Measurements from ENCODE around the gene SLC4A8. TPM values are rescaled to one million over a fixed set of nuclear protein-coding genes. Genes with fewer than 3 reads are reported as not detected.

The SLC4A8 gene
- total RNA-seq, 1 experiment from 2014 or later = 0.11 TPM

GRCh38 chr12:51415931-51416330 lies 8.7 kb upstream of the SLC4A8 start:
- in situ Hi-C loops (cut with HindIII; ENCODE audit: low pct_unique_long_range_greater_than_20kb, low sequenced_read_pairs) = no loop called here
- no peak for DNase-seq (ENCODE audit: low read depth, low spot score)

DNA sequence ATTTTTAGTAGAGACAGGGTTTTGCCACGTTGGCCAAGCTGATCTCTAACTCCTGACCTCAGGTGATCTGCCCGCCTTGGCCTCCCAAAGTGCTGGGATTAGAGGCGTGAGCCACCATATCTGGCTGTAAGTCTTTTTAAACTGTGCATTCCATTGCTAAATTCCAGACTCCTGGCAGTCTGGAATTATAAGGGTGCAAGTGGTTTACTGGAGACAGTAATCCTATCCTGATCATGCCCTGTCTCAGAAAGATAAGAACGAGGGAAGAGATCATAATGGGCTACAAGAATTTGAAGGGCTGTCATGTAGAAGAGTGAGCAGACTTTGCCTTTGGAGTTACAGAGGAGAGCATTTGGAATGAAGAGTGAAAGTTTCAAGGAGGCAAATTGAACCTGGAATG lies 6.8 kb upstream of the SLC4A8 start:
- no peak for DNase-seq (ENCODE audit: low read depth, low spot score)
- in situ Hi-C loops (cut with HindIII; ENCODE audit: low pct_unique_long_range_greater_than_20kb, low sequenced_read_pairs) = no loop called here

GRCh38 chr12:51419425-51420193 lies 5.0 kb upstream of the SLC4A8 start:
- DNase-seq (ENCODE audit: low read depth, low spot score) = peak; percentile 35
- in situ Hi-C loops (cut with HindIII; ENCODE audit: low pct_unique_long_range_greater_than_20kb, low sequenced_read_pairs) = no loop called here

DNA sequence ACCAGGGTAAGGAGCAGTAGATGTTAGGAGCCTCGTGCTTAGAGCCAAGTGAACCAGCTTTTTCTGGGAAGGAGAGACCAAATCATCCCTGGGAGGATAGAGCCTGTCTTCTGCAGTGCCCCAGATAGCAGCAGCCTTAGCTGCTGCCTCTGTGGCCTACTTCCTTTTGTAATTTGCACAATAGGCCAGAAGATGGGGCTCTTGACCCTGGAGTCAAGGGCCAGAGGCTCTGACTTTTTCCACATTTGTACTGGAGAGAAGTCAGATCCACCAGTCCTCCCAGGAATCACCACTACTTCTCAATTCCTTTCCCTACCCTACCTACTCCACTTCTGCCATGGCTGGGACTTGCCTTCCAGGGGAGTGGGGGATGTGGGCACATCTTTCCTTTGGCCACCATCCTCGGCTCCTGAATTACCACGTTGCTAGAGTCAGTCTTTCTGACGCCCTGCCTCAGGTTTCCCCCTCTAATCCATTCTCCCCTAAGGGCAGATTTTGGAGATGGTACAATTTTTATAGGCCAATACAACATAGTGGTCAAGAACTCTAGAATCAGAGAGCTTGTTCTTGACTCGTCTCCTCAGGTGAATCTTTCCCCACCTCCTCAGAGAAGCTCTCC lies 3.3 kb upstream of the SLC4A8 start:
- DNase-seq (ENCODE audit: low read depth, low spot score) = peak; percentile 82
- in situ Hi-C loops (cut with HindIII; ENCODE audit: low pct_unique_long_range_greater_than_20kb, low sequenced_read_pairs) = no loop called here

GRCh38 chr12:51424094-51424661 lies 453 bp upstream of the SLC4A8 start:
- no peak for DNase-seq (ENCODE audit: low read depth, low spot score)
- in situ Hi-C loops (cut with HindIII; ENCODE audit: low pct_unique_long_range_greater_than_20kb, low sequenced_read_pairs) = no loop called here

- no peak for DNase-seq (ENCODE audit: low read depth, low spot score)
- in situ Hi-C loops (cut with HindIII; ENCODE audit: low pct_unique_long_range_greater_than_20kb, low sequenced_read_pairs) = no loop called here
These were observed 3.6 kb downstream of the SLC4A8 start for GRCh38 chr12:51428256-51428655.

- in situ Hi-C loops (cut with HindIII; ENCODE audit: low pct_unique_long_range_greater_than_20kb, low sequenced_read_pairs) = no loop called here
- no peak for DNase-seq (ENCODE audit: low read depth, low spot score)
These were observed 5.1 kb downstream of the SLC4A8 start for GRCh38 chr12:51429700-51430099.

DNA sequence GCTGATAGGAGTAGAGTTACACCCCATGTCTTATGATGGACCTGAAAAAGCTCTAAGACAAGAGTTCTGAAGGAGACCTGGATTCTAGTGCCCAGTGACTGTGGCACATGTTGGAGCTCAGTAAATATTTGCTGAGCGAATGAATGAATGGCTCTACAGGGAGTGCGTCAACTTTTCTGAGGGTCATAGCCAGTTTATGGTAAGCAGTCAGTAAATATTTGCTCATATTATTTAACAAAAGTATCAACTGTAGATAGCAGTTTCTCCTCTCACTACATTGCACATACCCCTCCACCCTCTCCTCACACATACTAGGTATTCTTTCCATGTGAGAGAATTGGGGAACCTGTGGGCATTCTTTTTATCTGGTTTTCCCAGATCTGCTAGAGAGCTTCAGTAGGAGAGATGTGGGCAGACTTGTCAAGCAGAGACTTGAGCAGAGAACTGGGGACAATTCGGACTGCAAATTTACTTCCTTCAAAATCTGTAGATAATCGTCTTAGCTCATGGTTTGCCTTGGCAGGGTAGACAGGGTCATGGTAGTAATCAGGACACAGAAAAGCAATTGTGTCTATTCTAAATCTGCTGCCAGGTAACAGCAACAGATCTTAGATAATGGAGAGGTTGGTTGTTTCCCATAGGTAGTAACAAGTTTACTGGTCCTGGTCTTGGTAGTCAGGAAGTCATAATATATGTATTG lies 5.7 kb downstream of the SLC4A8 start:
- DNase-seq (ENCODE audit: low read depth, low spot score) = no peak
- in situ Hi-C loops (cut with HindIII; ENCODE audit: low pct_unique_long_range_greater_than_20kb, low sequenced_read_pairs) = no loop called here

- DNase-seq (ENCODE audit: low read depth, low spot score) = no peak
- in situ Hi-C loops (cut with HindIII; ENCODE audit: low pct_unique_long_range_greater_than_20kb, low sequenced_read_pairs) = no loop called here
These were observed 8.3 kb downstream of the SLC4A8 start for GRCh38 chr12:51432921-51433320.

DNA sequence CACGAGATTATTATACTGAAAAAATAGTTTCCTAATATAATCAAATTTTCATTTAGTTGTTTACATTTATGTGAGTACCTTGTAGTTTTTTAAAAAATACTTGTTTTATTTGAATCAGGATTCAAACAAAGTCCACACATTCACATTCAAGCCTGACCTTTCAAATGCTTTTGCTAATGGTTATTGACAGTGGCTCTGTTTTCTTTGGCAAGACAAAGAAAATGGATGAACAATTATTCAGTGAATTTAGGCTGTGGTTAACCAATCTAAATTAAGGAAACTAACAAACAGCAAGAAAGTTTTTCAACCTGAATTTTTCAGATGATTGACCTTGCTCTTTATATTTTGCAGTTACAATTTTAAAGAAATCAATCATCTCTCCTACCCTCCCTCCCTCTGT lies 9.7 kb downstream of the SLC4A8 start:
- no peak for DNase-seq (ENCODE audit: low read depth, low spot score)

GRCh38 chr12:51437431-51437830 lies 12.8 kb downstream of the SLC4A8 start:
- in situ Hi-C loops (cut with HindIII; ENCODE audit: low pct_unique_long_range_greater_than_20kb, low sequenced_read_pairs) = no loop called here
- DNase-seq (ENCODE audit: low read depth, low spot score) = no peak

More for the DNA sequence above, 9.7 kb downstream of the SLC4A8 start:
- in situ Hi-C loops (cut with HindIII; ENCODE audit: low pct_unique_long_range_greater_than_20kb, low sequenced_read_pairs) = no loop called here

DNA sequence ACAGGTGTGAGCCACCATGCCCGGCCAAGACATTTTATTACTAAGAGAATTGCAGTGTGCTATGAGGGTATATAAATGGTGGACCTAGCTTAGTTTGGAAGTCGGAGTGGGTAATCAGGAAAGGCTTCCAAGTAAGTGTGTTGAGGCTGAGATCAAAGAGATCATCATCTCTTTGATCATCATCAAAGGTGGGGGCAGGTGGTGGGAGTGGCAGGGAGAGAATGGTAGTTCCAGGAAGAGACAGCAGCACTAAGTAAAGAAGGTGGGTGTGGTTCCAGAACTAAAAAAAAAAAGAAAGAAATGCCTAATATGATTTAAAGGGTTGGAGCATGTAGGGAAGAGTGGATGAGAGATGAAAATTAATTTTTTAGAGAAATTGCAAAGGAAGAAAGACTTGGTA lies 14.7 kb downstream of the SLC4A8 start:
- in situ Hi-C loops (cut with HindIII; ENCODE audit: low pct_unique_long_range_greater_than_20kb, low sequenced_read_pairs) = no loop called here
- no peak for DNase-seq (ENCODE audit: low read depth, low spot score)

DNA sequence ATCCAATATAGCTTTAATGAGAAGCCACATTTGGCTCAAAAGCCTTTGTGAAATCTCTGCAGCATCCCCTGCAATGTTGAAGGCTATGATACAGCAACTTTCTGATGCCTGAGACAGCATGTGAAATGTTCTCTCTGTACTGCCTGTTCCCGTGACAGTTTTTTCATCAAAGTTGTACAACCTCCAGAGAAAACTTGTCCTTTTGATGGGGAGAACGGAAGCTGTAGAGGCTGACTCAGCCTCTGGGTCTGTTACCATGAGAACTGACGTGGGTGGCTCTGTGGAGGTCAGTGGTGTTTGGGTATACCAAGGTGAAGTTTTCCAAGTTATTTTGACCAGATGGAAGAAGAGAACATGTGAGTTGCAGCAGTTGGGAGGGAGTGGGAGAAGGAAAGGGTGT lies 17.0 kb downstream of the SLC4A8 start:
- peak; percentile 27 for DNase-seq (ENCODE audit: low read depth, low spot score)

GRCh38 chr12:51442324-51442723 lies 17.7 kb downstream of the SLC4A8 start:
- in situ Hi-C loops (cut with HindIII; ENCODE audit: low pct_unique_long_range_greater_than_20kb, low sequenced_read_pairs) = no loop called here
- no peak for DNase-seq (ENCODE audit: low read depth, low spot score)

More for the DNA sequence above, 17.0 kb downstream of the SLC4A8 start:
- in situ Hi-C loops (cut with HindIII; ENCODE audit: low pct_unique_long_range_greater_than_20kb, low sequenced_read_pairs) = no loop called here

DNA sequence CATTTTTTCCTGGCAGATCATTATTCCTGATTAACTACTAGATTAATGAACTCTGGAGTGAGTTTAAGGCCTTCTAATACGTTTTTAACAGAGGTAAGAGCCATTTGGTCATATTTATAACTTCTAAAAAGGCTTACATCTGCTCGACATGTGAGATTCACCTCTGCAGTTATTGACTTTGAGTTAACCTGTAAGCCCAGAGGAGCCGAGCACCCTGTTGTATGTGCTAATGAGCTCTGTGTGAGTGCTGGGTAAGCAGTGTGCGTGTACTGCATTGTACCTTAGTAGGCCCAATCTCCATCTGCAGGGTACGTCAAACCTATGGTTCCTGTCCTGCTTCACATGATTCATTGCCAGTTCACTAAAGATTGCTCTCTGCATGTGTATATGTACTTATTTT lies 18.9 kb downstream of the SLC4A8 start:
- in situ Hi-C loops (cut with HindIII; ENCODE audit: low pct_unique_long_range_greater_than_20kb, low sequenced_read_pairs) = no loop called here
- DNase-seq (ENCODE audit: low read depth, low spot score) = no peak

DNA sequence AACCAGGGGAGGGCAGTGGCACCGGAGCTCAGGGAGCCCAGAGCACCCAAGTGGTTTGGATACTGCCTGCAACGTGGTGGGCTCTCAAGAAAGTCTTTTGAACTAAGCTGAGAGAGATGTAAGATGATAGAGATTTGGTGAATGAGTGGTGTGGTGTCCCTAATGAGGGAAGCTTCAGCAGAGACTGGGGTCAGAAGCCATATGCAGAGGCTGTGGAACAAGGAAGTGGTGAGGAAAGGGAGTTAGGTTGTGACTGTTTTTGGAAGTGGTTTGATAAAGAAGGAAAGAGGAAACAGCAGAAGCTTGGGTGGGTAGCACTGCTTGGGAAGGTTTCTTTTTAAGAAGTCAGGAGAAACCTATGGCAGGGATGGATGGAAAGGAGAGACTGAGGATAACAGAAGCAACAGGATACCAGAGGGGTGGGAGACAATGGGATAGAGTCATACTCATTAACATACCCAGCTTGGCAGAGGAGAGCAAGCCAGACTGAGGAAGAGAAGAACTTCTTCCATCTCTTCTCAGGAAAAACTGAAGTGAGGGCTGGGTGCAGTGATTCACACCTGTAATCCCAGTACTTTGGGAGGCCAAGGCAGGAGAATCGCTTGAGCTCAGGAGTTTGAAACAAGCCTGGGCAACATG lies 24.1 kb downstream of the SLC4A8 start:
- in situ Hi-C loops (cut with HindIII; ENCODE audit: low pct_unique_long_range_greater_than_20kb, low sequenced_read_pairs) = no loop called here
- DNase-seq (ENCODE audit: low read depth, low spot score) = no peak

- in situ Hi-C loops (cut with HindIII; ENCODE audit: low pct_unique_long_range_greater_than_20kb, low sequenced_read_pairs) = no loop called here
- no peak for DNase-seq (ENCODE audit: low read depth, low spot score)
These were observed 25.1 kb downstream of the SLC4A8 start for GRCh38 chr12:51449580-51450246.
